Stimulated activated CD4-positive, alpha-beta T cell treated with anti-CD3 and anti-CD28 coated beads, TNF-alpha, amount 100 ng/mL, for 1 hour (primary cell): Measurements from ENCODE around the gene MPL.
"Not testable (repeated sequence)": the region's sequence is repeated elsewhere in the genome, so short reads cannot be mapped to it uniquely, and the experiment has no call there.

Source experiments
- DNase-seq, 3 donors: peaks; one replicate each; pipeline ENCODE4 v3.0.0-alpha.2; 2020; ENCODE audit warnings: low read depth in 3 of 3, low spot score in 1 of 3

MPL gene

DNA sequence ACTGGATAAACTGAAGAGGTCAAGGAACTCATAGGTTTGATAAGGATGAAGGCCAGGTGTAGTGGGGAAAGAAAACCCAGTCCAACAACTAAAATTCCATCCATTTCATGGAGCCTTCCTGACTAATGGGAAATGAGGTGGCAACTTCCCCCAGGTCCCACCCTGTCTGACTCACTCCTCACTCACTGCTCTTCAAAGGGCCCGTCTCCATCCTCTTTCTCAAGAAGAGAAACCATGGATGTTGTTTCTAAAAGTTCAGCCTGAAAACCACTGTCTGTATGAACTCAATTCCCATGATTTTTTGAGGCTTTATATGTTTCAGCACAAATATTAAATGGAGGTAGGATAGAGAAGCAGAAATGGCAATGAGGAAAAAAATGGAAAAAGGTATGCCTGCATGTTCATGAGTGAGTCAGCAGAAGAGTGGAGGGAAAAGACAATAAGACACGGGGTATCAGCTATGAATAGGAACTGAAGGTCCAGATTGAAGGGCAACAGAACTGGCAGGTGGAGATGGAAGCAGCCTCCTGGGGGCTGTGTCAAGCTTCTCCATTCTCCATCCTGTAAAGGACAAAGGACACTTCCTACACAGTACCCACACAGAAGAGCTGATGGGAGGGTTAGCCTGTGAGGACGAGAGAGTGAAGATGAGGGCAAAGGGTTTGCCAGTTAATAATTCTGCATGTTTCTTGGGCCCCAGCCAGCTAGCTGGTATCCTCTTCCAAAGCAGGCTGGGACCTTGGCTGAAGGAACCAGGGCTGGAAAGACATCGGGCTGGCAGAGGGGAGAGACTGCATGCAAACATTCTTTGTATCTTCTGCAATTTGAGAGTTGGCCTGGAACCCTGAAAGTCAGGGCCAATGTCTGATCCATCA lies 35.7 kb downstream of the MPL start:
- DNase-seq, result no peak

DNA sequence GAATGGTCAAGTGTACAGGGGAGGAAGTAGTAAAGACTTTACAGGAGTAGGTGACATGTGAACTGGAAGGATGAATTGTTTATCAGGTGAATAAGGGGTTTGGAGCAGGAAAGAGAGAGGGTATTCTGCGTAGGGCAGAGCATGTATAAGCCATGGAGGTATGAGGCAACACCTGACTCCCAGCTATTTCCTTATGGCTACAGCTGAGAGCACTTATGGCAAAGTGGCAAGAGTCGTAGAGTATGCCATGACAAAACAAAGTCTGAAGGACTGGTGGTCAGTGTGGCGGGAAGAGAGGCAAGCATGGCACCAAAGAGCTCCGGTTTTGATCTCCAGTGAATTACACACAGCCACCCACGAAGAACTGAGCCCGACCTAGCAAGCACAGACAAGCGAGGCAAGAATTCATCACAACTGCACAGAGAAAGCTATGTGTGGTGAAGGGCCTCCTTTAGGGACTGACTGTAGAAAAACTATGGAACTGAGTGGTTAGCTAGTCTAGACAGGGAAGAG lies 39.2 kb downstream of the MPL start:
- no peak for DNase-seq

DNA sequence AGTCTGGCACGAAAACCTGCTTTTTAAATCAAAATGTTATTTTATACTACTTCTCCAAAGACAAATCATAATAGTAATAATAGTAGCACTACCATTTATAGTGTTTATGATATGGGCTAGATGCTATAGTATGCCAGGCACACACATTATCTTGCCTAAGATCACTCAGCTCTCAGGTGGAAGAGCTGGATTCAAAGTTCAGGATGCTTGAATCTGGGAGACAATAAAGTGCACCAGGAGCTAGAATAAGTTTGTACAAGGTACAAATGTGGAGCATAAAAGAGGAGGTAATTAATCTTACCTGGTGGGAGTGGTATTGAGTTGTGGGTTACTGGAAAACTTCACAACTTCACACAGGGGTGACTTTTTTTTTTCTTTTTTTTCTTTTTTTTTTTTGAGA lies 40.2 kb downstream of the MPL start:
- DNase-seq, result no peak

DNA sequence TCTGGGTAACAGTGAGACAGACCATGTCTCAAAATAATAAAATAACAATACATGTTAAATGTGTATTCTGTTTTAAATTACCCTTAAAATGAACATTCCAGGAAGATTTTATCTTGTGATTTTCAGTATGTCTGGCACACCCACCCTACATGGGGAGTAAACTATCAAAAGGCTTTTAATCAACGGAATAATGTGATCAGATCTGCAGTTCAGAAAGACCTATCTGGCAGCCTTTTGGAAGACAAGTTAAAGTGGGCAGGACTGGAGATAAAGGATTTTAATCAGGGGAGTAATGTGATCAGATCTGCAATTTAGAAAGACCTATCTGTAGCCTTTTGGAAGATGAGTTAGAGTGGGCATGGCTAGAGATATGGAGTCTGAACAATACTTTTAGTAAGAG lies 41.9 kb downstream of the MPL start:
- DNase-seq, result no peak

DNA sequence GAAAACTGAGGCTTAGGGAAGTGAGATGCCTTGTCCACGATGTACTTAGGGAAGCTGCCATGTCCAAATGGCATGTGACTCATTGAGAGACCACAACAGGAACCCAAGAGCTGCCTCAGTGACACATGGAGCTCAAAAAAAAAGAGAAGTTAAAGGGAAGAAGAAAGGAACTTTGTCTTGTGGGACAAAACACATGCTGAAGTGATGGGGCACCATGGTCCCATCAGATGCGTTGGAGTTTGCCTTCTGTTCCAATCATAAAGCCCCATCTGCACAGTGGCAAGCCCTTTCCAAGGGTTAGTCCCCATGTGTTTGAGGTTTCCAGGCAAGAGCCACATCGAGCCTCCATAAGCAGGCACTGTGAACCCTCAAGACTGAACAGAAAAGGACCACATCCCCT lies 44.0 kb downstream of the MPL start:
- no peak for DNase-seq

DNA sequence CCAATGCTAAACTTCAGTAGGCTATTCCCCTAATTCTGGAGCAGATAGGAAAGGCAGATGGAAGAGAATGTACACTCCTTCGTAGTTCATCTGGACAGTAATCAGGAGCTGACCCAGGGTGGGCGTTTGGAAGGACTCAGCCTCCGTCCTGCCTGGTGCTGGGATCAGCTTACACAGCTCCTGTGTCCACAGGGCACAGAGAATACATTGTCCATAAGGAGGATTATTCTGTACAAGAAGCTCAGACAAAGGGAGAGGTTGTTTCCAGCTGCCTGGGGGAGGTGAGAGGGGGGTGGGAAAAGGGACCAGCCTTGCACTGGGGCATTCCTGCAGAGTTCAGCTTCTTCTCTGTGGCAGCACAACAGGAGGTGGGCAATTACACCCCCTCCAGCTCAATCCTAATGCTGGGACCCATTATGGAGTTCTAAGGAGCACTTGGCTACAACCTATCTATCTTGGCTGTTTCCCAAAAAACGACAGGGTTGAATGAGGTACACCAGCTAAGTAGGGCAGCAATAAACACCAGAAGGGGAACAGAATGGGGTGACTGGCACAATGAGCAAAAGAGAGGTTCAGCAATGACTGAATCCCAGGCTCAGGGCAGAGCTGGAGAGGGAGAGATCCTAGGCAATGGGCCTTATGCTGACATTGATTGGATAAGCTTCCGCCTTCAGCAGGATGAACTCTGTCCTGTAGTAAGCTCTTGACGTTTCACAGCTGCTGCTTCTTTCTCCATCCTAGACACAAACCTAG lies 44.6 kb downstream of the MPL start:
- DNase-seq, result no peak

DNA sequence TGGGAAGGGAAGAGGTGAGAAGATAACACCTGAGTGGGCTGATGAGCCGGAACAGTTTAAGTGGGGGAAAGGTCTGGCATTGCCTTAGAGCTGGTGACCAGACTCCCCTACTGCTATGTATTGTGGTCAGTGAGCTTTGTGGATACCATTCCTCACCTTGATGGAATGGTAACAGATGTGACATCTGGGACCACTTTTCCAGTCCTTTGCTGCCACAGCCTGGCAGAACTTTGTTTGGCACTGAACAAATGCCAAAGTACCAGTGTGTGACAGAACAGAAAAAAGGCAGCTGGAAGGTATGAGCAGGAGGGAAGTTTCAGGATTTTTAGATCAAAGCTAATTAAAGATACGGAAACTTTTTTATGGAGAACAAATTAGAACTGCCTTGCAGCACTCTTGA lies 45.8 kb downstream of the MPL start:
- no peak for DNase-seq

DNA sequence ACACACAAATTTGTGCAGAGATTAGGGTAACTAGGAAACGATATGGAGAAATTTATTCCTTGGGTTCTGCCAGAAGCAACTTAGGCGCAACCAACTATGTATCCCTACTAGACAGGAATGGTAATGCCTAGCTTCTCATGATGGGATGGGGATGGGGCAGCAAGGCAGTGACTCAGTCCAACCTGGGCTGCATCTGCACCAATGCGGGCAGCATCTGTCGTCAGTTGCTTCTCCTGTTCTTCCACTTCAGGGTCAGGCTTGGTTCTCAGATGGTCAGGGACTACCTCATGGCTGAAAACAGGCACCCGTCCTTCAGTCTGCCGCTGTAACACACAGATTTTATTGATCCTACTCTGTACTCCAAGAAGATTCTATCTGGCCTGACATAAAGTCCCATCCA lies 49.1 kb downstream of the MPL start:
- DNase-seq, result no peak

DNA sequence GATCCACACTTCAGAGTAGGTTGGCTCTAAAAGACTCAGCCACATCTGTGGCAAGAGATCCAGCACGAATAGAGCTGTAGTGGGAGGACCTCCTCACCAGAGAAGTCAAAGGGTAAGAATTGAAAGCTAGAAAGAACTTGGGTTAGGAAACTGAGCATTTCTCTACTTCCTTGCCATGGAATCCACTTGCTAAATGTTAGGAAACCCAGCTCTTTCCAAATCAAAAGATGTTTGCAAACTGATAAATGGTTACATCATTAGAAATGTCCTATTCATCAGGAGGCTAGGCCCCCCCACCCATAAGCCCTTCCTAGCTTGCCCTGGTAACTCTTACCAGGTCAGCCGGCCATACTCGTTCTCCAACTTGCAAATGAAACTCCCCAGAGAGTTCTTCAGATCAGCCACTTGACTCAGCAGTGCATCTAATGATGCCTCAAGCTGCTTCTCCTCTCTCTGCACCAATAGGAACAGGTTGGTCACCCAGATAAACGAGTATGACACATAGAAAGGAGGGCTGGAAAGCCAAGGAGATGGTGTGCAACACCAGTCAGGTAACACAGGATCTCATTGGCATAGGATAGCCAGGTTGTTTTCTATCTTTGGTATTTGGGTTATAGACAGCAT lies 50.5 kb downstream of the MPL start:
- no peak for DNase-seq

DNA sequence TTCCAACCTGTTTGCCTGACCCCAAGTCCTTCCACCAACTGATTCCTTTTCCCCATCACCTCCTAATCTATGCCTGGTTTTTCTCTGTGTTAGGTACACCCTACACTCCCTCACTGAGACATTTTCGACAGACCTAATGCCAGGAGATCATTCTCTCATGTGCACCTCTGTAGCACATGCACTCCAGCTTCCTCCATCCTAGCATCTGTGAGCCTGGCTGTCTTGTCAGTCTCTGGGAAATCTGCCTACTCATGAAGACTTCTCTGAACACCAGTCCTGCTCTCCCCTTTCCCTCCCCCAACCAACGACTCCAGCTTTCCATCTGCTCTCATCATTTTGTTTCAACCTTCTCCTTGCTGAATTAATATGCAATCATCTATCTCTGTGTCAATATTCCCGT lies 51.0 kb downstream of the MPL start:
- DNase-seq, result no peak

DNA sequence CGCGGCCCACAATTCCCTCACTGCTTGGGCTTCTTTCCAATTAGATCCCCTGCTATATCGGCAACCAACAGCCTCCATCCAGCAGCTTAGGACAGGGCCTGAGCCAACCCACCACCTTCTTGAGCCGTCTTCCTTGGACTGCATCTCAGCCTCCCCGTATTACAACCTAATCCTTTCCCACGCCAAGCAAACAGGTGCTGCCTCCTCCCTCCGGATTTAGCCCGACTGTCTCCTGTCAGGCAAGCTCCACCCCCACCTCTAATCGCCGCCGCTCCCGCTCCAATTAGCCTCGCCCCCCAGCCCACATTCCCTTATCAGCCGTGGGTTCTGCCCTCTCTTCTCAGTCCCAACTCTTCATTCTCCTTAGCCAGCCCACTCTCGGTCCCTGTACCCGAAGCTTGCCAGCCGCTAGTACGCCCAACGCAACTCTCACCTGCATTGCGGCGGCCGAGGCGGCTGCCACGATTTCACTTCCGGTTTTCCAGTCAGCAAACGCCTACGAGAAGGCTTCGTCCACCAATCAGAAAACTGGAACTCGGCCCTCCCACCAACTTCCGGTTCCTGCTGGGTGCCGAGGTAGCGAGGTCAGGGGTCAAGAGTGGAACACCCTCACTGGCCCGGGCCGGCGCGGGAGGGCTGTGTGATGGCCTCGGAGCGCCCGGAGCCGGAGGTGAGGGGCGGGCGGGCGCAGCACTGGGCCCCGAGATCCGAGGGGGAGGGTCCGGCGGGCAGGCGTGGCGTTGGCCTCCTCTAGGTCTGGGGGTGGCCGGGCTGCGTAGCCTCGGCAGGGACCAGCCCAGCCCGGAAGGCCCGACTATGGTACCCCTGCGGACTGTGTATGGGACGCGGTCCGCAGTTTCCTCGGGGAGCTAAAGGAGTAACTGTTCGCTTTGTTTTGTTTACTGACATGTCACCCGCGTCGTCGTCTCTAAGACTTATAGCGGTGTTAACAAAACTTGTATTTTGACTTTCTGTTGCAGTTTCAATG lies 52.0 kb downstream of the MPL start, which contains the start of the genes MED8 and SZT2:
TSS of gene MED8 (minus strand) at position 475 of the 988 bp plus-strand sequence. CDS start at position 439, 36 bp downstream.
TSS of gene SZT2 (plus strand) at position 574 of the 988 bp plus-strand sequence. CDS start at position 644, 70 bp downstream.
- DNase-seq, result peak; percentile 82 to 88 (median 85)

DNA sequence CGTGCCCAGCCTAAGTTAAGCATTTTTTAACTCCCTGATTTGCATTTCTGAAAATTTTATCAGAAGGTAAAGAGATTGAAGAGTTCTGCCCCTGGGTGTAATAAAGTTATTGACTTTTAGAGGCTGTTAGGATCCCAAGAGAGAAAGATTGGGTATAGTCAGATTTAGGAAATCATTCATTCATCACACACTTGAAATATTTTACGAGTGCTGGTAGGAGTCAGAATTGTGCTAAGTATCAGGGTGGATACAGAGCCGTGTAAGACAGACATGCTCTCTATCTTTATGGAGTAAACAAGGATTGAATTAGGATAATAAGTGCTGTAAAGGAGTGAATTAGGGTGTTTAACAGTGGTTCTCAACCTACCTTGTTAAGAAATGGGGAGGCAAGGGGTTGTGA lies 55.1 kb downstream of the MPL start:
- DNase-seq, result no peak

DNA sequence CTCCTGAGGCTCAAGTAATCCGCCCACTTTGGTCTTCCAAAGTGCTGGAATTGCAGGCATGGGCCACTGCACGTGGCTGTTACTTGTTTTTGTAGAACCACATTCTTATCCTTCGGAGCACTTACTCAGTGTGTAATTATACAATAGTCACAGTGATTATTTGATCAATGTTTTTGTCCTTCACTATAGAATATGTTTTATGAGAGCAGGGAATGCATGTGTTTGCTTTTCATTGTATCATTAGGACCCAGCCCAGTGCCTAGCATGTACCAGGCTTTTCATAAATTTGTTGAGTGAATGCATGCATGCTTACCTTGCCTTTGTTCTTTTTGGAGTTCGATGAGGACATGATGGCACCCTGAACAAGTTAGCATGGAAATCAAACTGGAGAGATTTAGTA lies 57.9 kb downstream of the MPL start:
- no peak for DNase-seq

DNA sequence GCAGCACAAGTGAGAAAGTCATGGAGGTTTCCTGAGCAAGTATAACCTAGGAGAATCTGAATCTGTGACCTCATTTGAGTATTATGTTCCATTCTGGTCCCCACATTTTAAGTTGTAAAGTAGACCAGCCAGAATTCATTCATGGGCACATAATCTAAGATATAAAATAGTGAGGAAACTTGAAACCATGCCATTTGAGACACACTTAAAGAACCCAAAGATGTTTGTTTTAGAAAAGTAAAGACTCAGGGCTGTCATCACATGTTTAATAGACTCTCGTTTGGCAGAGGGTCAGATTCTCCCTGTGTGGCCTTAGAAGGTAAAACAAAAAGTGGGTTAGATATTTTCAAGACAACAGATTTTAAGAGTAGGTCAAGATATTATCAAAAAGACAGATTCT lies 58.4 kb downstream of the MPL start:
- no peak for DNase-seq

DNA sequence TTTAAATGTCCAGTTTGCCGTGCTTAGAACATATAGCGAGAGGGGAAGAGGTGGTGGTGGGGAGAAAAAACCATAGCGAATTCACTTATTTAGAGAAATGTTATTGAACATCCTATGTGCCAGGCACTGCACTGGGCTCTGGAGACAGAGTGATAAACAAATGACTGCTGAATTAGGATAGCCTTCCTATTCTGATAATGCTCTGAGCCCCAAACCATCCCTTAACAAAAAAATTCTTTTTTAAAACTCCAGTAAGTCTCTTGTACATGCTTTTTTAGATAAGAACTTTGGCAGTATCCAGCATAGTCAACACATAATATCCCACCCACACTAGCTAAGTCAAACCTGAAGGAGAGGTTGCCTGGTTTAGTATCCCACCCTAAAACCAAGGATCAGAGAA lies 60.6 kb downstream of the MPL start:
- DNase-seq, result no peak

DNA sequence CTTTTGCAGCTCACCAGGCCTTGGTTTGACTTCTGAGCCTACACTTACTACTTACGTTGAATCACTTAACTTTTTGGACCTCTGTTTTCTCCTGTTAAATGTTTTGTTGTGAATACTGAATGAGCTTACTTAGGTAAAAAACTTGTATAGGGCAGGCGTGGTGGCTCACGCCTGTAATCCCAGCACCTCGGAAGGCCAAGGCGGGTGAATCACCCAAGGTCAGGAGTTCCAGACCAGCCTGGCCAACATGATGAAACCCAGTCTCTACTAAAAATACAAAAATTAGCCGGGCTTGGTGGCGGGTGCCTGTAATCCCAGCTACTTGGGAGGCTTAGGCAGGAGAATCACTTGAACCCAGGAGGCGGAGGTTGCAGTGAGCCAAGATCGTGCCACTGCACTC lies 62.8 kb downstream of the MPL start:
- not testable (repeated sequence) for DNase-seq

DNA sequence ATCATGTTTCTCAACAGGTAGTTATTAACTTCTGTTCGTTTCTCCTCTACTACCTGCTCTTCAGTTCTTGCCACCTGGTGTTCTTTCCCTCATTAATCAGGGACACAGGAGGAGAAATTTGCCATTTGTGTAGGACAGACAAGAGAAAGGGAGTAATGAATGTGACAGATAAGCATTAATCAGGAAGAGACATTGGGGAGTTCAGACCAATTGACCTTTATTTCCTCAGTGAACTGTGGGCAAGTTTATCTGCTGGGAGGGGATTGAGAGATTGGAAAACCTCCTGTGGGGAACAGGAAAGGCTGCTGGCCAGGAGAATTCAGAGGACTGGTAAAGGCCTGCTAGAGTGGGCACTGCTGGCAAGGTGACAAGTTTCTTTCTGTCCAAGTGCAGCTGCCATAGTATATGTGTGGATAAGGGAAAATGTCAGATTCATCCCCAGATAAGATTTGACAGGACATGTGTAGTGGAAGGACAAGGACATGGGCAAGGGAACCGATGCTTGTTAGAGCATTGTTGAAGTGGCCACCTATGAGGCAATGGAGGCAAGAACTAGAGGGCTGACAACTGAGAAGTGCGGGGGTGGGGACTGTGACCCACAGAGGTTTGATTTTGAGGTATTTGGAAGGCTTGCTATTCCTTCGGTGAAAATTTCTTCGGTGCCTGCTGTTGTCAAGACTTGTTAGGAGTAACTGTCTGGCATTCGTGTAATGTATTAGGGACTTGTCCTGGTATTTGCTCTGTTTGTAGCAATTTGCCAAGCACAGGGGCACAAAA lies 64.7 kb downstream of the MPL start:
- DNase-seq, result no peak
